ENCODE measurements around the gene PAWR.
"Not testable (repeated sequence)": the region's sequence is repeated elsewhere in the genome, so short reads cannot be mapped to it uniquely, and the experiment has no call there.

The PAWR gene

GRCh38 chr12:79686171-79686570 lies 4.6 kb downstream of the PAWR start:
- DNase-seq (ENCODE audit: low read depth), result no peak

GRCh38 chr12:79685068-79685467 lies 5.7 kb downstream of the PAWR start:
- no peak for DNase-seq (ENCODE audit: low read depth)

GRCh38 chr12:79684338-79684737 lies 6.4 kb downstream of the PAWR start:
- not testable (repeated sequence) for DNase-seq (ENCODE audit: low read depth)

- DNase-seq (ENCODE audit: low read depth), result no peak
These were observed 8.2 kb downstream of the PAWR start for GRCh38 chr12:79682593-79682992.

GRCh38 chr12:79681008-79681590 lies 9.7 kb downstream of the PAWR start:
- no peak for DNase-seq (ENCODE audit: low read depth)

- DNase-seq (ENCODE audit: low read depth), result no peak
These were observed 10.7 kb downstream of the PAWR start for GRCh38 chr12:79680051-79680450.

- DNase-seq (ENCODE audit: low read depth), result no peak
These were observed 12.5 kb downstream of the PAWR start for GRCh38 chr12:79678306-79678705.

GRCh38 chr12:79677672-79678071 lies 13.1 kb downstream of the PAWR start:
- no peak for DNase-seq (ENCODE audit: low read depth)

GRCh38 chr12:79676579-79676978 lies 14.2 kb downstream of the PAWR start:
- DNase-seq (ENCODE audit: low read depth), result no peak

GRCh38 chr12:79674629-79675028 lies 16.1 kb downstream of the PAWR start:
- DNase-seq (ENCODE audit: low read depth), result no peak

GRCh38 chr12:79673354-79673753 lies 17.4 kb downstream of the PAWR start:
- DNase-seq (ENCODE audit: low read depth), result no peak

GRCh38 chr12:79668113-79668512 lies 22.7 kb downstream of the PAWR start:
- no peak for DNase-seq (ENCODE audit: low read depth)

GRCh38 chr12:79665212-79665887 lies 25.4 kb downstream of the PAWR start:
- no peak for DNase-seq (ENCODE audit: low read depth)

- DNase-seq (ENCODE audit: low read depth), result no peak
These were observed 26.2 kb downstream of the PAWR start for GRCh38 chr12:79664518-79664917.

- DNase-seq (ENCODE audit: low read depth), result no peak
These were observed 28.5 kb downstream of the PAWR start for GRCh38 chr12:79662046-79662811.

- DNase-seq (ENCODE audit: low read depth), result no peak
These were observed 29.1 kb downstream of the PAWR start for GRCh38 chr12:79661629-79662028.

GRCh38 chr12:79659961-79660431 lies 30.8 kb downstream of the PAWR start:
- no peak for DNase-seq (ENCODE audit: low read depth)

- peak; percentile 20 for DNase-seq (ENCODE audit: low read depth)
These were observed 32.5 kb downstream of the PAWR start for GRCh38 chr12:79658221-79658620.

- no peak for DNase-seq (ENCODE audit: low read depth)
These were observed 33.6 kb downstream of the PAWR start for GRCh38 chr12:79657136-79657535.

GRCh38 chr12:79655036-79655435 lies 35.7 kb downstream of the PAWR start:
- no peak for DNase-seq (ENCODE audit: low read depth)

- no peak for DNase-seq (ENCODE audit: low read depth)
These were observed 38.2 kb downstream of the PAWR start for GRCh38 chr12:79652521-79652920.

- DNase-seq (ENCODE audit: low read depth), result no peak
These were observed 40.3 kb downstream of the PAWR start for GRCh38 chr12:79650440-79650839.

- DNase-seq (ENCODE audit: low read depth), result no peak
These were observed 41.9 kb downstream of the PAWR start for GRCh38 chr12:79648881-79649280.
